BE2C (cell line): ENCODE data around the gene GADD45B.
"Not testable (repeated sequence)": the region's sequence is repeated elsewhere in the genome, so short reads cannot be mapped to it uniquely, and the experiment has no call there.

Experiments used
- DNase-seq: peaks from one replicate; pipeline ENCODE4 v3.0.0-alpha.2; 2020
- H3K27me3 ChIP-seq: fragments of 250-450 bp; sonication (Bioruptor Pico); 2 replicates; pipeline ENCODE4 v1.5.1; 2020; ENCODE audit warnings: mild to moderate bottlenecking
- H3K36me3 ChIP-seq: fragments of 250-450 bp; sonication (Bioruptor Pico); 2 replicates; pipeline ENCODE4 v1.5.1; 2020; ENCODE audit warnings: mild to moderate bottlenecking
- H3K4me1 ChIP-seq: fragments of 250-450 bp; sonication (Bioruptor Pico); 2 replicates; pipeline ENCODE4 v1.5.1; 2020
- H3K4me3 ChIP-seq: 2 replicates; pipeline ENCODE4 v1.5.1; 2011; ENCODE audit warnings: low read depth, low read length
- H3K9me3 ChIP-seq: fragments of 250-450 bp; sonication (Bioruptor Pico); 2 replicates; pipeline ENCODE4 v1.5.1; 2020
- CTCF ChIP-seq: IDR thresholded peaks from 2 replicates; pipeline ENCODE4 v1.5.1; 2012; ENCODE audit warnings: mild to moderate bottlenecking, low read depth, low read length

The GADD45B gene

DNA sequence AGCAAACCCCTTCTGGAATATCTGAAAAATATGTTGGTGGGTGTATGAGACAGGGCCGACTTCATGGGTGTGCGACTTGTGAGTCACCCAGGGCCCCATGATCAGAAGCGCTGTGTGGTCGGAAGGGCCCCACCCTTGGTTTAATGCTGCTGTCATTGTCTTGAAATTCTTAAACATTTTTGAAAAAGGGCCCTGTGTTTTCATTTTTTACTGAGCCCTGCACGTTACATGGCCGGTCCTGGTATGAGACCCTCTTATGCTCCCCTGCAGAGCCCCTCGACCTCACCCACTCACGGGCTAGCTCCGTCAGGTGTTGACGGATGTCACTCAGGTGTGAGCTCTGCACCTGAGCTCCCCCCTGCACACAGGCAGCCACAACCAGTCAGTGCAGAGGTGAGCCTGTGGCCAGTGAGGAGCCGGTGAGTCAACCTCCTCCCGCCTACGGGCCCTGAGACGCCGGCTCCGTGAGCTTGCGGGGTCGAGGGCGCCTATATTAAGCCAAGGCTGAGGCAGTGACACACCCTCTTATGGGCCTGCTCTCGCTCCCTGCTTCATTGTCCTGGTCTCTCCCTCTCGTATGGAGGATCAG lies 27.7 kb downstream of the GADD45B start:
- no peak for DNase-seq

GRCh38 chr19:2506656-2507055 lies 30.7 kb downstream of the GADD45B start:
- H3K9me3 ChIP-seq, H3K36me3 ChIP-seq, H3K4me1 ChIP-seq, DNase-seq, H3K27me3 ChIP-seq, H3K4me3 ChIP-seq: not testable (repeated sequence)

More for the DNA sequence above, 27.7 kb downstream of the GADD45B start:
- H3K36me3 ChIP-seq: no peaks in the 10 kb centered on the region
- H3K4me3 ChIP-seq: no peak overlapping the region
- no peaks in the 10 kb centered on the region for H3K27me3 ChIP-seq
- TF ChIP-seq CTCF: no peak
- no peaks in the 10 kb centered on the region for H3K9me3 ChIP-seq
- no peaks in the 10 kb centered on the region for H3K4me1 ChIP-seq

DNA sequence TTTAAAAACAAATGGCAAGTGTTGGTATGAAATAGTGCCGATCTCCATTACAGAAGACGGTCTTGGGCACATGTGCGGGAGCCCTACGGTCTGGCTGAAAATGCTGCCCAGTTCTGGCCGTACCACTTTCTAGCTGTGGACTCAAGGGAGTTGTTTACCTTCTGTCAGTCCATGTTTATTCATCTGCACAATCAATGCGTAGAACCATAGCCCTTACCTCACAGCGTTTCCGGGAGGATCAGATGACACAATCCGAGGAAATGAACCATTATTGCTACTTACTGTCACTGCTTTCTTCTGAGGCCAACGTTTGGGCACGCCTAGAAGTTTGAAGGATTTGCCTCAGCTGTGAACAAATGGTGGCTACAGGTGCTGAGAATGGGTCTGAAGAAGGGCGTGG lies 31.2 kb downstream of the GADD45B start:
- Histone ChIP-seq H3K4me1 (no peaks in the 10 kb centered on the region), H3K9me3 (no peaks in the 10 kb centered on the region), H3K4me3 (peak overlapping the region; percentile 10; the same call in 1 of the 2 replicates), H3K36me3 (no peaks in the 10 kb centered on the region), H3K27me3 (no peaks in the 10 kb centered on the region)
- DNase-seq: no peak
- no peak for TF ChIP-seq CTCF

DNA sequence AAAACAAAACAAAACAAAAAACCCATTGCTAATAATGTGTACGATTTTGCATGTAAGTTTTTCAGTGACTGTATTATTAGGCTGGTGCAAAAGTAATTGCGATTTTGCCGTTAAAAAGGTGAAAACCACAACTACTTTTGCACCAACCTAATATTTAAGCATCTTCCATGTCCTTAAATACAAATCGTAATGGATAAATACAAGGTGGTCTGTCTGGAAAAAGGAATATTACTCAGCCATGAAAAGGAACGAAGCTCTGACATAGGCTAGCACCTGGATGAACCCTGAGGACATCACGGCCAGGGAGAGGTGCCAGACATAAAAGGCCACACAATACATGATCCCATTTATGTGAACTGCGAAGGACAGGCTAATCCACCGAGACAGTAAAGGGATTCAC lies 33.2 kb downstream of the GADD45B start:
- H3K27me3 ChIP-seq: no peaks in the 10 kb centered on the region
- H3K4me3 ChIP-seq: no peak overlapping the region
- no peaks in the 10 kb centered on the region for H3K4me1 ChIP-seq
- no peak for TF ChIP-seq CTCF
- no peak for DNase-seq
- H3K36me3 ChIP-seq: no peaks in the 10 kb centered on the region
- no peaks in the 10 kb centered on the region for H3K9me3 ChIP-seq

- Histone ChIP-seq H3K4me1 (no peaks in the 10 kb centered on the region), H3K9me3 (no peaks in the 10 kb centered on the region), H3K4me3 (no peak overlapping the region), H3K27me3 (no peaks in the 10 kb centered on the region), H3K36me3 (no peaks in the 10 kb centered on the region)
- no peak for DNase-seq
- TF ChIP-seq CTCF: no peak
Measured at GRCh38 chr19:2511570-2511969, 35.6 kb downstream of the GADD45B start.

- H3K27me3 ChIP-seq: no peaks in the 10 kb centered on the region
- DNase-seq: no peak
- H3K36me3 ChIP-seq: no peaks in the 10 kb centered on the region
- no peaks in the 10 kb centered on the region for H3K9me3 ChIP-seq
- TF ChIP-seq CTCF: no peak
- no peaks in the 10 kb centered on the region for H3K4me1 ChIP-seq
- H3K4me3 ChIP-seq: no peak overlapping the region
Measured at GRCh38 chr19:2511991-2512390, 36.1 kb downstream of the GADD45B start.
